Measurements from ENCODE around the gene MAST4. TPM values are rescaled to one million over a fixed set of nuclear protein-coding genes. Genes with fewer than 3 reads are reported as not detected.

Gene MAST4
- total RNA-seq, 2 donors from 2014 or later, result 11.0 to 11.5 TPM

GRCh38 chr5:67009028-67009427, 412.8 kb downstream of the MAST4 start:
- no peaks in the 10 kb centered on the region for H3K36me3 Mint-ChIP-seq (ENCODE audit: low read depth)
- H3K36me3 ChIP-seq (ENCODE audit: control insufficient read depth, insufficient read depth, low read length), result no peaks in the 10 kb centered on the region
- no peak overlapping the region for H3K27ac Mint-ChIP-seq
- no peaks in the 10 kb centered on the region for H3K27me3 ChIP-seq (ENCODE audit: control insufficient read depth, insufficient read depth, low read length, poor library complexity, severe bottlenecking)
- H3K9me3 Mint-ChIP-seq, result no peaks in the 10 kb centered on the region
- no peak for DNase-seq
- no peaks in the 10 kb centered on the region for H3K9me3 ChIP-seq (ENCODE audit: control insufficient read depth, low read length)
- no peak for TF ChIP-seq CTCF (conservative IDR thresholded peaks at IDR 0.05)
- 91 to 93% methylated on average over 1 of the region's 1 CpG for WGBS, 2 experiments (ENCODE audit: insufficient coverage in 1 of 2, insufficient read length in 1 of 2)
- peaks cover 40% of the 10 kb centered on the region for H3K4me1 Mint-ChIP-seq
- H3K9ac ChIP-seq (ENCODE audit: extremely low read depth, low read length, poor library complexity, severe bottlenecking), result no peak overlapping the region
- H3K27me3 Mint-ChIP-seq (ENCODE audit: insufficient read depth), result no peaks in the 10 kb centered on the region
- peaks cover 9% of the 10 kb centered on the region for H3K4me1 ChIP-seq (ENCODE audit: control insufficient read depth, insufficient read depth, low read length)
- H3K4me3 Mint-ChIP-seq, result no peak overlapping the region
- no peak overlapping the region for H3K27ac ChIP-seq (ENCODE audit: low read depth, low read length)
- no peak overlapping the region for H3K4me3 ChIP-seq (ENCODE audit: low read length)

DNA sequence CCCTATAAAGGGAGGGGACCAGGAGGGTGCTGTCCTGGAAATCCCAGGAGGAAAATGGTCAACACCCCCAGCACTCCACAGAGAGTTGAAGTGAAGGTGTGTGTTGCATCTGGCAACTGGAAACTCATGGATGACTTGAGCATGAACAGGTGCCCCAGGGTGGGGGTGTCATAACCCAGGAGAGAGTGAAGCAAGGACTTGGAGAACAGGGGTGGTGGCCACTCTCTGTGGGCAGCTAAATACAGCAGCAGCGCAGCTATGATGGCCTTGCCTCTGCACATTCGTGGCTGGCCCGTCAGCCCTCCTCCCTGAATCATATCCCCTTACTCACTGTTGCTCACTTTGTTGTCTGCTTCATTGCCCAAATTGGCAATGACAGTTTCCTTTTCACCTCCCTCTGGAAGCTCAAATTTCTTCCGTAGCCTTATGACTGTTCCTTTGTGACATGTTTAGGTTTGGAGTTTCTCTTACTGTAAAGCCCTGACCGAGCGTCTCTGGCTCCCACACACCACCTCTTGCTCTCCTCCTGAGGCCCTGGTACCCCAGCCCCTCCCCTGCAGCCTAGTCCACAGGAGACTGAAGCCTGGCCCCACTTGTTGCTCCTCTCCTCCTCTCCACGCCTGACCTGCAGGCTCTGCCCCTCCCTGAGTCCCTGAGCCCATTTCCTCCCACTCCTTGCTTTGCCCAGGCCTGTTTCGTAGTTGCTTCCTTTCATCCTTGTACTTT, 414.7 kb downstream of the MAST4 start:
- H3K9me3 ChIP-seq (ENCODE audit: control insufficient read depth, low read length), result no peaks in the 10 kb centered on the region
- no peaks in the 10 kb centered on the region for H3K27me3 ChIP-seq (ENCODE audit: control insufficient read depth, insufficient read depth, low read length, poor library complexity, severe bottlenecking)
- Mint-ChIP-seq H3K4me1 (peaks cover 37% of the 10 kb centered on the region), H3K9me3 (no peaks in the 10 kb centered on the region), H3K27me3 (ENCODE audit: insufficient read depth) (no peaks in the 10 kb centered on the region), H3K36me3 (ENCODE audit: low read depth) (no peaks in the 10 kb centered on the region), H3K27ac (no peak overlapping the region), H3K4me3 (no peak overlapping the region)
- 75 to 83% methylated on average over 5 to 8 of the region's 8 CpGs for WGBS, 2 experiments (ENCODE audit: insufficient coverage in 1 of 2, insufficient read length in 1 of 2)
- H3K27ac ChIP-seq (ENCODE audit: low read depth, low read length), result no peak overlapping the region
- H3K4me3 ChIP-seq (ENCODE audit: low read length), result no peak overlapping the region
- peaks cover 15% of the 10 kb centered on the region for H3K4me1 ChIP-seq (ENCODE audit: control insufficient read depth, insufficient read depth, low read length)
- H3K36me3 ChIP-seq (ENCODE audit: control insufficient read depth, insufficient read depth, low read length), result no peaks in the 10 kb centered on the region
- no peak overlapping the region for H3K9ac ChIP-seq (ENCODE audit: extremely low read depth, low read length, poor library complexity, severe bottlenecking)
- TF ChIP-seq CTCF (conservative IDR thresholded peaks at IDR 0.05), result no peak
- no peak for DNase-seq

DNA sequence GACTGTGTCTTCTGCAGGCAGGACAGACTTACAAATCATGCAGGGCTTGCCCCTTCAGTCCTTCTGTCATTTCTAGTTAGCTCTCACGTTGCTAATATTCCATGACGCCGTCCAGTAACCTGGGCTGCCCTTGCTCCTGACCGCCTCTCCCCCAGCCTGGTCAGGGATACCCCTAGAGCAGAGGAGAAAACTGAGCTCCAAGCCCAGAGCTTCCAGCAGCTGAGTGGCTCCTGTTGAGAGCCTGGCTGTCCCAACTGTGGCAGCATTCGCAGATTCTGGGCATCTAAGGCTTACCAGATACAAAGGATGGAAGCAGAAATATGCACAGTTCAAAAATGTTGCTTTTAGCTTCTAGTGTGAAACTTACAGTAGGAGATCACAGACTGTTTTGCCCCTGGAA, 415.2 kb downstream of the MAST4 start:
- no peaks in the 10 kb centered on the region for H3K27me3 Mint-ChIP-seq (ENCODE audit: insufficient read depth)
- Histone ChIP-seq H3K4me1 (ENCODE audit: control insufficient read depth, insufficient read depth, low read length) (peaks cover 15% of the 10 kb centered on the region), H3K9me3 (ENCODE audit: control insufficient read depth, low read length) (no peaks in the 10 kb centered on the region), H3K36me3 (ENCODE audit: control insufficient read depth, insufficient read depth, low read length) (no peaks in the 10 kb centered on the region), H3K9ac (ENCODE audit: extremely low read depth, low read length, poor library complexity, severe bottlenecking) (no peak overlapping the region), H3K27ac (ENCODE audit: low read depth, low read length) (no peak overlapping the region), H3K27me3 (ENCODE audit: control insufficient read depth, insufficient read depth, low read length, poor library complexity, severe bottlenecking) (no peaks in the 10 kb centered on the region), H3K4me3 (ENCODE audit: low read length) (no peak overlapping the region)
- H3K4me1 Mint-ChIP-seq, result peaks cover 35% of the 10 kb centered on the region
- no peak for TF ChIP-seq CTCF (conservative IDR thresholded peaks at IDR 0.05)
- no peaks in the 10 kb centered on the region for H3K36me3 Mint-ChIP-seq (ENCODE audit: low read depth)
- H3K9me3 Mint-ChIP-seq, result no peaks in the 10 kb centered on the region
- H3K4me3 Mint-ChIP-seq, result no peak overlapping the region
- 68 to 74% methylated on average over 4 to 5 of the region's 5 CpGs for WGBS, 2 experiments (ENCODE audit: insufficient coverage in 1 of 2, insufficient read length in 1 of 2)
- H3K27ac Mint-ChIP-seq, result no peak overlapping the region
- DNase-seq, result no peak

All from endodermal cell (in vitro differentiated cells).